ENCODE results near the gene USP40.
"Not testable (repeated sequence)": the region's sequence is repeated elsewhere in the genome, so short reads cannot be mapped to it uniquely, and the experiment has no call there.

Gene USP40

GRCh38 chr2:233592706-233593105, 26.1 kb upstream of the USP40 start:
- not testable (repeated sequence) for H3K4me1 ChIP-seq (ENCODE audit: control insufficient read depth, insufficient read depth, low read length, poor library complexity, severe bottlenecking); H3K4me3 ChIP-seq (ENCODE audit: insufficient read depth, low read depth, low read length, poor library complexity, severe bottlenecking); H3K27ac ChIP-seq (ENCODE audit: insufficient read depth, low read length, poor library complexity, severe bottlenecking); H3K9me3 ChIP-seq (ENCODE audit: control insufficient read depth, low read length); H3K36me3 ChIP-seq (ENCODE audit: control insufficient read depth, insufficient read depth, low read length); H3K27me3 ChIP-seq (replicated peaks; ENCODE audit: control insufficient read depth, insufficient read depth, low read length, poor library complexity, severe bottlenecking); DNase-seq

GRCh38 chr2:233588400-233588799, 21.8 kb upstream of the USP40 start:
- H3K27me3 ChIP-seq (replicated peaks; ENCODE audit: control insufficient read depth, insufficient read depth, low read length, poor library complexity, severe bottlenecking), result no peaks in the 10 kb centered on the region
- H3K4me3 ChIP-seq (ENCODE audit: insufficient read depth, low read depth, low read length, poor library complexity, severe bottlenecking), result no peak overlapping the region
- no peaks in the 10 kb centered on the region for H3K36me3 ChIP-seq (ENCODE audit: control insufficient read depth, insufficient read depth, low read length)
- no peak for DNase-seq
- H3K9me3 ChIP-seq (ENCODE audit: control insufficient read depth, low read length), result no peaks in the 10 kb centered on the region
- no peak overlapping the region for H3K27ac ChIP-seq (ENCODE audit: insufficient read depth, low read length, poor library complexity, severe bottlenecking)
- no peaks in the 10 kb centered on the region for H3K4me1 ChIP-seq (ENCODE audit: control insufficient read depth, insufficient read depth, low read length, poor library complexity, severe bottlenecking)

GRCh38 chr2:233584210-233584609, 17.6 kb upstream of the USP40 start:
- H3K27me3 ChIP-seq (replicated peaks; ENCODE audit: control insufficient read depth, insufficient read depth, low read length, poor library complexity, severe bottlenecking), result no peaks in the 10 kb centered on the region
- no peak overlapping the region for H3K27ac ChIP-seq (ENCODE audit: insufficient read depth, low read length, poor library complexity, severe bottlenecking)
- no peak for DNase-seq
- H3K36me3 ChIP-seq (ENCODE audit: control insufficient read depth, insufficient read depth, low read length), result no peaks in the 10 kb centered on the region
- no peaks in the 10 kb centered on the region for H3K9me3 ChIP-seq (ENCODE audit: control insufficient read depth, low read length)
- H3K4me1 ChIP-seq (ENCODE audit: control insufficient read depth, insufficient read depth, low read length, poor library complexity, severe bottlenecking), result no peaks in the 10 kb centered on the region
- H3K4me3 ChIP-seq (ENCODE audit: insufficient read depth, low read depth, low read length, poor library complexity, severe bottlenecking), result no peak overlapping the region

GRCh38 chr2:233583217-233583965, 16.8 kb upstream of the USP40 start:
- H3K4me1 ChIP-seq (ENCODE audit: control insufficient read depth, insufficient read depth, low read length, poor library complexity, severe bottlenecking); H3K4me3 ChIP-seq (ENCODE audit: insufficient read depth, low read depth, low read length, poor library complexity, severe bottlenecking); H3K27me3 ChIP-seq (replicated peaks; ENCODE audit: control insufficient read depth, insufficient read depth, low read length, poor library complexity, severe bottlenecking); H3K36me3 ChIP-seq (ENCODE audit: control insufficient read depth, insufficient read depth, low read length); H3K9me3 ChIP-seq (ENCODE audit: control insufficient read depth, low read length); H3K27ac ChIP-seq (ENCODE audit: insufficient read depth, low read length, poor library complexity, severe bottlenecking); DNase-seq: not testable (repeated sequence)

GRCh38 chr2:233577341-233577740, 10.8 kb upstream of the USP40 start:
- H3K36me3 ChIP-seq (ENCODE audit: control insufficient read depth, insufficient read depth, low read length); DNase-seq; H3K4me1 ChIP-seq (ENCODE audit: control insufficient read depth, insufficient read depth, low read length, poor library complexity, severe bottlenecking); H3K4me3 ChIP-seq (ENCODE audit: insufficient read depth, low read depth, low read length, poor library complexity, severe bottlenecking); H3K9me3 ChIP-seq (ENCODE audit: control insufficient read depth, low read length); H3K27ac ChIP-seq (ENCODE audit: insufficient read depth, low read length, poor library complexity, severe bottlenecking); H3K27me3 ChIP-seq (replicated peaks; ENCODE audit: control insufficient read depth, insufficient read depth, low read length, poor library complexity, severe bottlenecking): not testable (repeated sequence)

- no peaks in the 10 kb centered on the region for H3K36me3 ChIP-seq (ENCODE audit: control insufficient read depth, insufficient read depth, low read length)
- DNase-seq, result no peak
- no peak overlapping the region for H3K4me3 ChIP-seq (ENCODE audit: insufficient read depth, low read depth, low read length, poor library complexity, severe bottlenecking)
- H3K4me1 ChIP-seq (ENCODE audit: control insufficient read depth, insufficient read depth, low read length, poor library complexity, severe bottlenecking), result no peaks in the 10 kb centered on the region
- H3K9me3 ChIP-seq (ENCODE audit: control insufficient read depth, low read length), result no peaks in the 10 kb centered on the region
- H3K27ac ChIP-seq (ENCODE audit: insufficient read depth, low read length, poor library complexity, severe bottlenecking), result no peak overlapping the region
- no peaks in the 10 kb centered on the region for H3K27me3 ChIP-seq (replicated peaks; ENCODE audit: control insufficient read depth, insufficient read depth, low read length, poor library complexity, severe bottlenecking)
These were observed 5.9 kb upstream of the USP40 start for GRCh38 chr2:233572468-233572867.

- Histone ChIP-seq H3K9me3 (ENCODE audit: control insufficient read depth, low read length) (no peaks in the 10 kb centered on the region), H3K27me3 (replicated peaks; ENCODE audit: control insufficient read depth, insufficient read depth, low read length, poor library complexity, severe bottlenecking) (no peaks in the 10 kb centered on the region), H3K27ac (ENCODE audit: insufficient read depth, low read length, poor library complexity, severe bottlenecking) (no peak overlapping the region), H3K4me3 (ENCODE audit: insufficient read depth, low read depth, low read length, poor library complexity, severe bottlenecking) (no peak overlapping the region), H3K36me3 (ENCODE audit: control insufficient read depth, insufficient read depth, low read length) (no peaks in the 10 kb centered on the region), H3K4me1 (ENCODE audit: control insufficient read depth, insufficient read depth, low read length, poor library complexity, severe bottlenecking) (no peaks in the 10 kb centered on the region)
- DNase-seq, result no peak
These were observed 4.9 kb upstream of the USP40 start for GRCh38 chr2:233571462-233571861.

- Histone ChIP-seq H3K4me1 (ENCODE audit: control insufficient read depth, insufficient read depth, low read length, poor library complexity, severe bottlenecking) (no peaks in the 10 kb centered on the region), H3K9me3 (ENCODE audit: control insufficient read depth, low read length) (no peaks in the 10 kb centered on the region), H3K36me3 (ENCODE audit: control insufficient read depth, insufficient read depth, low read length) (no peaks in the 10 kb centered on the region), H3K27me3 (replicated peaks; ENCODE audit: control insufficient read depth, insufficient read depth, low read length, poor library complexity, severe bottlenecking) (no peaks in the 10 kb centered on the region), H3K4me3 (ENCODE audit: insufficient read depth, low read depth, low read length, poor library complexity, severe bottlenecking) (no peak overlapping the region), H3K27ac (ENCODE audit: insufficient read depth, low read length, poor library complexity, severe bottlenecking) (no peak overlapping the region)
- no peak for DNase-seq
These were observed 4.4 kb upstream of the USP40 start for GRCh38 chr2:233571001-233571400.

GRCh38 chr2:233565685-233566140, 869 bp downstream of the USP40 start:
- Histone ChIP-seq H3K9me3 (ENCODE audit: control insufficient read depth, low read length) (no peaks in the 10 kb centered on the region), H3K36me3 (ENCODE audit: control insufficient read depth, insufficient read depth, low read length) (no peaks in the 10 kb centered on the region), H3K4me3 (ENCODE audit: insufficient read depth, low read depth, low read length, poor library complexity, severe bottlenecking) (peak overlapping the region; percentile 71), H3K27me3 (replicated peaks; ENCODE audit: control insufficient read depth, insufficient read depth, low read length, poor library complexity, severe bottlenecking) (no peaks in the 10 kb centered on the region), H3K27ac (ENCODE audit: insufficient read depth, low read length, poor library complexity, severe bottlenecking) (peak overlapping the region; percentile 66), H3K4me1 (ENCODE audit: control insufficient read depth, insufficient read depth, low read length, poor library complexity, severe bottlenecking) (no peaks in the 10 kb centered on the region)
- no peak for DNase-seq

- no peaks in the 10 kb centered on the region for H3K27me3 ChIP-seq (replicated peaks; ENCODE audit: control insufficient read depth, insufficient read depth, low read length, poor library complexity, severe bottlenecking)
- H3K4me1 ChIP-seq (ENCODE audit: control insufficient read depth, insufficient read depth, low read length, poor library complexity, severe bottlenecking), result no peaks in the 10 kb centered on the region
- DNase-seq, result no peak
- H3K9me3 ChIP-seq (ENCODE audit: control insufficient read depth, low read length), result no peaks in the 10 kb centered on the region
- H3K36me3 ChIP-seq (ENCODE audit: control insufficient read depth, insufficient read depth, low read length), result no peaks in the 10 kb centered on the region
- H3K27ac ChIP-seq (ENCODE audit: insufficient read depth, low read length, poor library complexity, severe bottlenecking), result no peak overlapping the region
- H3K4me3 ChIP-seq (ENCODE audit: insufficient read depth, low read depth, low read length, poor library complexity, severe bottlenecking), result no peak overlapping the region
These were observed 2.7 kb downstream of the USP40 start for GRCh38 chr2:233563663-233564430.

Measured in effector memory CD4-positive, alpha-beta T cell (primary cell).